SK-N-SH treated with all-trans-retinoic acid at 6 μM for 48 hours (cell line): ENCODE measurements around the gene ANAPC5.

ENCODE experiments used
- ATAC-seq: fragments of 200-7000 bp; cut with Tn5 transposase; 3 replicates; pipeline ENCODE4 v1.9.1; 2020; ENCODE audit warnings: mild to moderate bottlenecking, moderate library complexity
- ARNTL ChIP-seq: fragments of 450-650 bp; formaldehyde crosslinking; IDR thresholded peaks from 2 replicates; pipeline ENCODE4 v1.5.0; 2020; ENCODE audit warnings: low read depth, mild to moderate bottlenecking, moderate library complexity, borderline replicate concordance
- BACH2 ChIP-seq: fragments of 250-450 bp; sonication (Bioruptor Pico); IDR thresholded peaks from 2 replicates; pipeline ENCODE4 v1.9.0; 2021; ENCODE audit warnings: mild to moderate bottlenecking, borderline replicate concordance
- CSDC2 ChIP-seq: fragments of 250-450 bp; sonication (Bioruptor Pico); IDR thresholded peaks from 2 replicates; pipeline ENCODE4 v1.5.0; 2020; ENCODE audit warnings: mild to moderate bottlenecking, moderate library complexity
- ESRRG ChIP-seq: fragments of 250-450 bp; sonication (Bioruptor Pico); IDR thresholded peaks from 2 replicates; pipeline ENCODE4 v1.6.1; 2021; ENCODE audit warnings: mild to moderate bottlenecking
- GLIS3 ChIP-seq: fragments of 250-450 bp; sonication (Bioruptor Pico); IDR thresholded peaks from 2 replicates; pipeline ENCODE4 v1.5.0; 2020; ENCODE audit warnings: mild to moderate bottlenecking, moderate library complexity
- ISL1 ChIP-seq: fragments of 250-450 bp; sonication (Bioruptor Pico); IDR thresholded peaks from 2 replicates; pipeline ENCODE4 v2.1.2; 2022; ENCODE audit warnings: mild to moderate bottlenecking, moderate library complexity
- OSR1 ChIP-seq: fragments of 250-450 bp; sonication (Bioruptor Pico); IDR thresholded peaks from 2 replicates; pipeline ENCODE4 v1.8.0; 2022; ENCODE audit warnings: moderate library complexity, mild to moderate bottlenecking, inconsistent platforms
- PPARA ChIP-seq: fragments of 250-450 bp; sonication (Bioruptor Pico); IDR thresholded peaks from 2 replicates; pipeline ENCODE4 v1.5.0; 2020; ENCODE audit warnings: mild to moderate bottlenecking, borderline replicate concordance
- RARB ChIP-seq: fragments of 250-450 bp; sonication (Bioruptor Pico); IDR thresholded peaks from 2 replicates; pipeline ENCODE4 v1.8.0; 2021; ENCODE audit warnings: mild to moderate bottlenecking, moderate library complexity
- SNAI2 ChIP-seq: fragments of 250-450 bp; sonication (Bioruptor Pico); IDR thresholded peaks from 2 replicates; pipeline ENCODE4 v1.5.0; 2020; ENCODE audit warnings: mild to moderate bottlenecking, moderate library complexity
- TCF4 ChIP-seq: fragments of 250-450 bp; sonication (Bioruptor Pico); IDR thresholded peaks from 2 replicates; pipeline ENCODE4 v1.8.0; 2021; ENCODE audit warnings: mild to moderate bottlenecking, moderate library complexity, borderline replicate concordance
- TOX ChIP-seq: fragments of 250-450 bp; sonication (Bioruptor Pico); IDR thresholded peaks from 2 replicates; pipeline ENCODE4 v1.8.0; 2021; ENCODE audit warnings: mild to moderate bottlenecking, moderate library complexity, borderline replicate concordance
- ZC3H10 ChIP-seq: fragments of 250-450 bp; sonication (Bioruptor Pico); IDR thresholded peaks from 2 replicates; pipeline ENCODE4 v1.5.1; 2021; ENCODE audit warnings: mild to moderate bottlenecking, moderate library complexity
- ZFP3 ChIP-seq: fragments of 250-450 bp; sonication (Bioruptor Pico); IDR thresholded peaks from 2 replicates; pipeline ENCODE4 v1.5.0; 2020; ENCODE audit warnings: mild to moderate bottlenecking, moderate library complexity
- ZFP30 ChIP-seq: fragments of 450-650 bp; formaldehyde crosslinking; IDR thresholded peaks from 2 replicates; pipeline ENCODE4 v1.5.0; 2022; ENCODE audit warnings: mild to moderate bottlenecking, moderate library complexity
- ZNF565 ChIP-seq: fragments of 450-650 bp; formaldehyde crosslinking; conservative IDR thresholded peaks from 2 replicates; pipeline ENCODE4 v1.5.0; 2020; ENCODE audit warnings: low read depth, mild to moderate bottlenecking, moderate library complexity
- ZNF70 ChIP-seq: fragments of 450-650 bp; formaldehyde crosslinking; IDR thresholded peaks from 2 replicates; pipeline ENCODE4 v1.5.0; 2020; ENCODE audit warnings: mild to moderate bottlenecking, moderate library complexity
- ZNF8 ChIP-seq: fragments of 450-650 bp; formaldehyde crosslinking; IDR thresholded peaks from 2 replicates; pipeline ENCODE4 v1.5.0; 2020; ENCODE audit warnings: mild to moderate bottlenecking, moderate library complexity
- TF ChIP-seq, protein P1 (sequence below): fragments of 250-450 bp; sonication (Bioruptor Pico); IDR thresholded peaks from 2 replicates; pipeline ENCODE4 v1.8.0; 2021; ENCODE audit warnings: low read depth, mild to moderate bottlenecking, moderate library complexity, borderline replicate concordance
- TF ChIP-seq, protein P2 (sequence below): fragments of 250-450 bp; sonication (Bioruptor Pico); IDR thresholded peaks from 2 replicates; pipeline ENCODE4 v1.8.0; 2020; ENCODE audit warnings: mild to moderate bottlenecking, moderate library complexity, borderline replicate concordance
- TF ChIP-seq, protein P3 (sequence below): fragments of 250-450 bp; sonication (Bioruptor Pico); IDR thresholded peaks from 2 replicates; pipeline ENCODE4 v1.5.1; 2021; ENCODE audit warnings: mild to moderate bottlenecking, moderate library complexity
- TF ChIP-seq, protein P4 (sequence below): fragments of 250-450 bp; sonication (Bioruptor Pico); IDR thresholded peaks from 2 replicates; pipeline ENCODE4 v1.5.1; 2020; ENCODE audit warnings: low read depth, mild to moderate bottlenecking, moderate library complexity

ANAPC5 gene

DNA sequence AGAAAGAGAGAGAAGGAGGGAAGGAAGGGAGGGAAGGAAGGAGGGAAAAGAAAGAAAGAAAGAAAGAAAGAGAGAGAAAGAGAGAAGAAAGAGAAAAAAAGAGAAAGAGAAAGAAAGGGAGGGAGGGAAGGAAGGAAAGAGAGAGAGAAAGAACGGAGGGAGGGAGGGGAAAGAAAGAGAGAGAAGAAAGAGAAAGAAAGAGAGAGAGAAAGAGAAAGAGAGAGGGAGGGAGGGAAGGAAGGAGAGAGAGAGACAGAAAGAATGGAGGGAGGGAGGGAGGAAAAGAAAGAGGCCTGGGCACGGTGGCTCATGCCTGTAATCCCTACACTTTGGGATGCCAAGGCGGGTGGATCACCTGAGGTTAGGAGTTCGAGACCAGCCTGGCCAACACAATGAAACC lies 5.1 kb upstream of the ANAPC5 start:
- TF ChIP-seq, protein P1, sequence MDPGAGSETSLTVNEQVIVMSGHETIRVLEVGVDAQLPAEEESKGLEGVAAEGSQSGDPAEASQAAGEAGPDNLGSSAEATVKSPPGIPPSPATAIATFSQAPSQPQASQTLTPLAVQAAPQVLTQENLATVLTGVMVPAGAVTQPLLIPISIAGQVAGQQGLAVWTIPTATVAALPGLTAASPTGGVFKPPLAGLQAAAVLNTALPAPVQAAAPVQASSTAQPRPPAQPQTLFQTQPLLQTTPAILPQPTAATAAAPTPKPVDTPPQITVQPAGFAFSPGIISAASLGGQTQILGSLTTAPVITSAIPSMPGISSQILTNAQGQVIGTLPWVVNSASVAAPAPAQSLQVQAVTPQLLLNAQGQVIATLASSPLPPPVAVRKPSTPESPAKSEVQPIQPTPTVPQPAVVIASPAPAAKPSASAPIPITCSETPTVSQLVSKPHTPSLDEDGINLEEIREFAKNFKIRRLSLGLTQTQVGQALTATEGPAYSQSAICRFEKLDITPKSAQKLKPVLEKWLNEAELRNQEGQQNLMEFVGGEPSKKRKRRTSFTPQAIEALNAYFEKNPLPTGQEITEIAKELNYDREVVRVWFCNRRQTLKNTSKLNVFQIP, result no peak
- TF ChIP-seq ZFP30 (no peak), ARNTL (CRISPR knock-in tag) (no peak), TCF4 (no peak)

DNA sequence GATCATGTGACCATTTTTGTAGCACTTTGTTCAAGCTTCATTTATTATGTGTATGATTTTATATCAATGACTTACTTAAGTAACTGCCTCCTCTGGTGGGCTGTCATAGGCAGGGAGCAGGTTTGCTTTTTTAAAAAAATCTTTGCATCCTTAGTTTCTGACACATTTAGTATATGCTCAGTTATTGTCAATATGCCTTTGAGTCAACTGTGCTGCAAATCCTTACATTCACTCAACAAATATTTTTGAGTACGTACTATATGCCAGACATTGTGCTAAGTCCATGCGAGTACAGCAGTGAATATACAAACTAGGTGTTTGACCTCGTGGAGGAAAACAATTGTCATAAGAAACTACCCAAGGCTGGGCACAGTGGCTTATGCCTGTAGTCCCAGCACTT lies 4.4 kb upstream of the ANAPC5 start:
- no peak for TF ChIP-seq SNAI2 (CRISPR knock-in tag)
- TF ChIP-seq ZFP30, result no peak
- TF ChIP-seq RARB (CRISPR knock-in tag), result no peak
- no peak for TF ChIP-seq ESRRG (CRISPR knock-in tag)
- TF ChIP-seq, protein P2, sequence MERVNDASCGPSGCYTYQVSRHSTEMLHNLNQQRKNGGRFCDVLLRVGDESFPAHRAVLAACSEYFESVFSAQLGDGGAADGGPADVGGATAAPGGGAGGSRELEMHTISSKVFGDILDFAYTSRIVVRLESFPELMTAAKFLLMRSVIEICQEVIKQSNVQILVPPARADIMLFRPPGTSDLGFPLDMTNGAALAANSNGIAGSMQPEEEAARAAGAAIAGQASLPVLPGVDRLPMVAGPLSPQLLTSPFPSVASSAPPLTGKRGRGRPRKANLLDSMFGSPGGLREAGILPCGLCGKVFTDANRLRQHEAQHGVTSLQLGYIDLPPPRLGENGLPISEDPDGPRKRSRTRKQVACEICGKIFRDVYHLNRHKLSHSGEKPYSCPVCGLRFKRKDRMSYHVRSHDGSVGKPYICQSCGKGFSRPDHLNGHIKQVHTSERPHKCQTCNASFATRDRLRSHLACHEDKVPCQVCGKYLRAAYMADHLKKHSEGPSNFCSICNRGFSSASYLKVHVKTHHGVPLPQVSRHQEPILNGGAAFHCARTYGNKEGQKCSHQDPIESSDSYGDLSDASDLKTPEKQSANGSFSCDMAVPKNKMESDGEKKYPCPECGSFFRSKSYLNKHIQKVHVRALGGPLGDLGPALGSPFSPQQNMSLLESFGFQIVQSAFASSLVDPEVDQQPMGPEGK (CRISPR knock-in tag), result no peak
- no peak for TF ChIP-seq OSR1 (CRISPR knock-in tag)
- no peak for TF ChIP-seq ZC3H10 (CRISPR knock-in tag)
- TF ChIP-seq ZFP3 (CRISPR knock-in tag), result no peak
- TF ChIP-seq, protein P1, result no peak
- no peak for TF ChIP-seq CSDC2 (CRISPR knock-in tag)
- TF ChIP-seq, protein P3, sequence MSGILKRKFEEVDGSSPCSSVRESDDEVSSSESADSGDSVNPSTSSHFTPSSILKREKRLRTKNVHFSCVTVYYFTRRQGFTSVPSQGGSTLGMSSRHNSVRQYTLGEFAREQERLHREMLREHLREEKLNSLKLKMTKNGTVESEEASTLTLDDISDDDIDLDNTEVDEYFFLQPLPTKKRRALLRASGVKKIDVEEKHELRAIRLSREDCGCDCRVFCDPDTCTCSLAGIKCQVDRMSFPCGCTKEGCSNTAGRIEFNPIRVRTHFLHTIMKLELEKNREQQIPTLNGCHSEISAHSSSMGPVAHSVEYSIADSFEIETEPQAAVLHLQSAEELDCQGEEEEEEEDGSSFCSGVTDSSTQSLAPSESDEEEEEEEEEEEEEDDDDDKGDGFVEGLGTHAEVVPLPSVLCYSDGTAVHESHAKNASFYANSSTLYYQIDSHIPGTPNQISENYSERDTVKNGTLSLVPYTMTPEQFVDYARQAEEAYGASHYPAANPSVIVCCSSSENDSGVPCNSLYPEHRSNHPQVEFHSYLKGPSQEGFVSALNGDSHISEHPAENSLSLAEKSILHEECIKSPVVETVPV, result no peak
- TF ChIP-seq ZNF565 (CRISPR knock-in tag), result no peak
- TF ChIP-seq GLIS3, result no peak
- no peak for TF ChIP-seq ZNF70 (CRISPR knock-in tag)
- no peak for TF ChIP-seq ISL1 (CRISPR knock-in tag)
- no peak for TF ChIP-seq ZNF8
- TF ChIP-seq, all 23 proteins: peak for 0
- no peak for ATAC-seq

More for the DNA sequence above, 5.1 kb upstream of the ANAPC5 start:
- no peak for ATAC-seq

DNA sequence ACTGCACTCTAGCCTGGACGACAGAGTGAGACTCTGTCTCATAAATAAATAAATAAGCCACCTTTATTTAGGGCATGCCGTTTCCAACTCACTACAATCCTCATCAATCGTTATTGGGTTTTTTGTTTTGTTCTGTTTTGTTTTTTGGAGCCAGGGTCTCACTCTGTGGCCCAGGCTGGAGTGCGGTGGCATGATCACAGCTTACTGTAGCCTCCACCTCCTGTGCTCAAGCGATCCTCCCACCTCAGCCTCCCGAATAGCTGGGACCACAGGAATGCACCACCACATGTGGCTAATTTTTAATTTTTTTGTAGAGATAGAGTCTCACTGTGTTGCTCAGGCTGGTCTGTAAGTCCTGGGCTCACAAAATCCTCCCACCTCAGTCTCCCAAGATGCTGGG lies 3.6 kb upstream of the ANAPC5 start:
- TF ChIP-seq ZNF70 (CRISPR knock-in tag), result no peak
- TF ChIP-seq BACH2 (CRISPR knock-in tag), result no peak
- TF ChIP-seq, protein P1, result no peak
- no peak for ATAC-seq

DNA sequence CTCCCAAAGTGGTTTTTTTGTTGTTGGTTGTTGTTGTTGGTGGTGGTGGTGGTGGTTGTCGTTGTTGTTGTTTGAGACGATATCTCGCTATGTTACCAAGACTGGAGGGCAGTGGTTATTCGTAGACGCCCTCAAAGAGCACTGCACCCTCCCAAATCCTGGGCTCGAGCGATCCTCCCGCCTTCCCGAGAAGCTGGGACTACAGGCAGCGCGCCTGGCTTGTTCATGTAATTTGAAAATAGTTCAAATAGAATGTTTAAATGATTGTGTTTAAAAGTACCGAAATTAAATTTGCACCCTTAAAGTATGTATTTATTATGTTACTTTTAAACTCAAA lies 439 bp upstream of the ANAPC5 start:
- ATAC-seq, result peak; percentile 68
- TF ChIP-seq ARNTL (CRISPR knock-in tag) (no peak), ZNF8 (no peak), GLIS3 (no peak), PPARA (CRISPR knock-in tag) (no peak), SNAI2 (CRISPR knock-in tag) (no peak), ZFP3 (CRISPR knock-in tag) (no peak), ISL1 (CRISPR knock-in tag) (no peak), ZFP30 (no peak), ESRRG (CRISPR knock-in tag) (no peak), CSDC2 (CRISPR knock-in tag) (no peak), TOX (no peak), TCF4 (no peak)
- TF ChIP-seq, protein P4, sequence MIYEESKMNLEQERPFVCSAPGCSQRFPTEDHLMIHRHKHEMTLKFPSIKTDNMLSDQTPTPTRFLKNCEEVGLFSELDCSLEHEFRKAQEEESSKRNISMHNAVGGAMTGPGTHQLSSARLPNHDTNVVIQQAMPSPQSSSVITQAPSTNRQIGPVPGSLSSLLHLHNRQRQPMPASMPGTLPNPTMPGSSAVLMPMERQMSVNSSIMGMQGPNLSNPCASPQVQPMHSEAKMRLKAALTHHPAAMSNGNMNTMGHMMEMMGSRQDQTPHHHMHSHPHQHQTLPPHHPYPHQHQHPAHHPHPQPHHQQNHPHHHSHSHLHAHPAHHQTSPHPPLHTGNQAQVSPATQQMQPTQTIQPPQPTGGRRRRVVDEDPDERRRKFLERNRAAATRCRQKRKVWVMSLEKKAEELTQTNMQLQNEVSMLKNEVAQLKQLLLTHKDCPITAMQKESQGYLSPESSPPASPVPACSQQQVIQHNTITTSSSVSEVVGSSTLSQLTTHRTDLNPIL (CRISPR knock-in tag), result no peak
- TF ChIP-seq, protein P2 (CRISPR knock-in tag), result no peak
- TF ChIP-seq, protein P1, result no peak
